ENCODE data around the gene KIFC3.

- TF ChIP-seq EZH2 (IDR thresholded peaks at IDR 0.05; ENCODE audit: borderline replicate concordance, insufficient read depth, low read depth, low read length, poor library complexity, severe bottlenecking): no peak
- no peak for TF ChIP-seq CTCF (IDR thresholded peaks at IDR 0.05)
Observed at GRCh38 chr16:57834936-57835335, 32.6 kb upstream of the KIFC3 start.
